Measurements from ENCODE around the gene OPTN.

GRCh38 chr10:13066527-13066926, 33.4 kb upstream of the OPTN start:
- no peak for TF ChIP-seq CTCF (IDR thresholded peaks at IDR 0.05)
- TF ChIP-seq POLR2A (IDR thresholded peaks at IDR 0.05): no peak
